H7 (cell line): Measurements from ENCODE around the gene PRKCB. TPM values are rescaled to one million over a fixed set of nuclear protein-coding genes. Genes with fewer than 3 reads are reported as not detected.
"Not testable (repeated sequence)": the region's sequence is repeated elsewhere in the genome, so short reads cannot be mapped to it uniquely, and the experiment has no call there.

Source experiments
- DNase-seq: peaks from one replicate; pipeline ENCODE4 v3.0.0; 2012
- H3K27me3 ChIP-seq: 2 replicates; pipeline ENCODE4 v1.6.0; 2011; ENCODE audit warnings: mild to moderate bottlenecking, low read length; ENCODE audit not compliant: control insufficient read depth, insufficient read depth
- H3K36me3 ChIP-seq: replicated peaks from 2 replicates; pipeline ENCODE4 v1.5.1; 2011; ENCODE audit warnings: low read length; ENCODE audit not compliant: control insufficient read depth, insufficient read depth
- H3K4me3 ChIP-seq: 2 replicates; pipeline ENCODE4 v1.5.1; 2011; ENCODE audit warnings: low read depth, mild to moderate bottlenecking, control low read depth, low read length, moderate library complexity; ENCODE audit not compliant: insufficient read depth
- total RNA-seq: library from RNA; depleted of rRNA; stranded (reverse); fragments of >200 nt; shearing (Covaris generic); gene quantifications from 2 replicates; pipeline ENCODE4 v1.2.3, GENCODE V29; 2014

The PRKCB gene
- total RNA-seq, 1 experiment from 2014 or later, result 0.80 TPM

DNA sequence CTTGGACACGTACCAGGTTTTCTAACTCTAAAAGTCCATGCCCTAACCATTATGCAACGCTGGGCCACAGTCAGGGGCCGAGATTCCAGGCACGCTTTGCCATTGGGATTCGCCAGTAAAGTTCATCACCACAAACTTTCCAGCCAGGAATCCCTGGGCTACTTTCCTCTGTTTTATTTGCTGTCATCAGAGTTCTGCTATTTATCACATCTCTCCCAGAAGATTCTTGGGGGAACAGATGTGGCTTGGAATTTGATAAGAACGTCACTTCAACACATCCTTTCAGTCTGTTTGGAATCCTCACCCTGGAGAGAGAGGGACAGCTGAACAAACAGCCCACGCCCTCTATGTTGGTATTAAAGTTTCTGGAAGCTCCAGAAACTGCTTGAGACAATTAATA lies 310.7 kb downstream of the PRKCB start:
- Histone ChIP-seq H3K4me3 (no peak overlapping the region), H3K36me3 (no peaks in the 10 kb centered on the region), H3K27me3 (no peaks in the 10 kb centered on the region)
- DNase-seq, result no peak

DNA sequence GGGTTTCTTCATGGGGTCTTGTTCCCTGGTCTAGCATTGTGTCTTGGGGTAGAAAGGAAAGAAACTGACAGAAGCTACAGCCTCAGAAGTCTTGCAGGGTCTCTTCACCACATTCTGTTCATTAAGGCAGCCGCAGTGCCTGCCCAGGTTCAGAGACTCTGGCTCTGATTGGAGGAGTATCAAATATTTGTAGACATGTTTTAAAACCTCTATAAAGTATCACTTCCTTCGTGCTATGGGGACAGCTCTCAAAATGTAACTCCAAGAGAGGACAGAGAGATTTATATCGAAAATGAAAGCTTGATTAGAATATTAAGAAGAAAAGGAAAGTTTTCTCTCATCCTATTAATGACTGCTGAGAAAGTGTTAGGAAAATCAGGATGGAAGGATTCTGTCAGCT lies 313.3 kb downstream of the PRKCB start:
- no peaks in the 10 kb centered on the region for H3K36me3 ChIP-seq
- H3K27me3 ChIP-seq, result no peaks in the 10 kb centered on the region

GRCh38 chr16:24150282-24150681 lies 314.5 kb downstream of the PRKCB start:
- no peak for DNase-seq
- Histone ChIP-seq H3K4me3 (no peak overlapping the region), H3K36me3 (no peaks in the 10 kb centered on the region), H3K27me3 (no peaks in the 10 kb centered on the region)

More for the DNA sequence above, 313.3 kb downstream of the PRKCB start:
- H3K4me3 ChIP-seq, result no peak overlapping the region
- DNase-seq, result no peak

DNA sequence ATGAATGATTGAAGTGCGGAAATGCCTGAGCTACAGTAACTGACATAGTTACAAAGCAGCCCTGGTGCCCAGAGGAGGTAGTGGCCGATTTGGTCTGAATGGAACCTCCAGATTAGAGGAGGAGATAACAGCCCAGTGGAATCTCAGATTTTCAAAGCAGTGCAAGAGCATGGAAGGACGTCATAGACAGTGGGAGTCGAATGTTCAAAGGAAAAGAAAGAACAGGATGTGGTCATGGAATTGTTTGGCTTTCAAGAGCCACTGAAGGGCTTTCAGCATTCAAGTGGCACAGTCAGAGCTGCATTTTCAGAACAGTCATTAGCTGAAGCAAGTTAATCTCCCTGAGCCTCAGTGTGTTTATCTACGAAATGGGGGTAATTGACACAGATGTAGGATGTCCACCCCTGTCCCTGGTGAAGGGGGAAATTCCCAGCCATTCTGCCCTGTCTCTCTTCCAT lies 315.7 kb downstream of the PRKCB start:
- H3K27me3 ChIP-seq, result no peaks in the 10 kb centered on the region
- H3K4me3 ChIP-seq, result no peak overlapping the region
- H3K36me3 ChIP-seq, result no peaks in the 10 kb centered on the region
- DNase-seq, result peak; percentile 36

DNA sequence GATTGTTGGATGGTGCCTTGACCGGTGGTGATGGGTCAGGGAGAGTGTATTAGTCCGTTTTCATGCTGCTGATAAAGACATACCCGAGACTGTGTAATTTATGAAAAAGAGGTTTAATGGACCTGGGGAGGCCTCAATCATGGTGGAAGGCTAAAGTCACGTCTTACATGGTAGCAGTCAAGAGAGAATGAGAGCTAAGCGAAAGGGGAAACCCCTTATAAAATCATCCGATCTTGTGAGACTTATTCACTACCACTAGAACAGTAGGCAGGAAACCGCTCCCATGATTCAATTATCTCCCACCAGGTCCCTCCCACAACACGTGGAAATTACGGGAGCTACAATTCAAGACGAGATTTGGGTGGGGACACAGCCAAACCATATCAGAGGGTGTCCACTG lies 316.3 kb downstream of the PRKCB start:
- H3K36me3 ChIP-seq, DNase-seq, H3K27me3 ChIP-seq, H3K4me3 ChIP-seq: not testable (repeated sequence)

DNA sequence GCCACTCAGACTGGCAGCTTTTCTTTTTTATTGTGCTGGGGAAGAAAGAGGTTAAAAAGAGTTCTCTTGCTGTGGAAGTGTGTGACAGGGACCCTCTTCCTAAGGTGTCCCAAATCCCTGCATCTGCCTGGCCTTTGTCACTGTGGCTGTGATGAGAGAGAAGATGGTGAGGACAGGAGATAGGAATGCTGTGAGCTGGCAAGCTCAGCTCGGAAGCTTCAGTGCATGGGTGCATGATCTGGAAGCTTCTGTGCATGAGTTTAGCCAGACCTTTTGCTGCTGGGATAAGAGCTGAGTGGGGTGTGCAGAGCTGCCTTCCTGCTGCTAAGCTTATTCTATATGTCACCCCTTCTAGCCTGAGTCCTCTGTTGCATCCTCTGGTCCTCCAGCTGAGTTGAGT lies 317.0 kb downstream of the PRKCB start:
- H3K4me3 ChIP-seq, result no peak overlapping the region
- no peak for DNase-seq
- no peaks in the 10 kb centered on the region for H3K36me3 ChIP-seq
- H3K27me3 ChIP-seq, result no peaks in the 10 kb centered on the region

GRCh38 chr16:24156777-24157176 lies 321.0 kb downstream of the PRKCB start:
- no peaks in the 10 kb centered on the region for H3K27me3 ChIP-seq
- no peaks in the 10 kb centered on the region for H3K36me3 ChIP-seq
- H3K4me3 ChIP-seq, result no peak overlapping the region
- DNase-seq, result no peak

GRCh38 chr16:24163935-24164334 lies 328.2 kb downstream of the PRKCB start:
- no peaks in the 10 kb centered on the region for H3K27me3 ChIP-seq
- no peak overlapping the region for H3K4me3 ChIP-seq
- peak; percentile 22 for DNase-seq
- no peaks in the 10 kb centered on the region for H3K36me3 ChIP-seq

DNA sequence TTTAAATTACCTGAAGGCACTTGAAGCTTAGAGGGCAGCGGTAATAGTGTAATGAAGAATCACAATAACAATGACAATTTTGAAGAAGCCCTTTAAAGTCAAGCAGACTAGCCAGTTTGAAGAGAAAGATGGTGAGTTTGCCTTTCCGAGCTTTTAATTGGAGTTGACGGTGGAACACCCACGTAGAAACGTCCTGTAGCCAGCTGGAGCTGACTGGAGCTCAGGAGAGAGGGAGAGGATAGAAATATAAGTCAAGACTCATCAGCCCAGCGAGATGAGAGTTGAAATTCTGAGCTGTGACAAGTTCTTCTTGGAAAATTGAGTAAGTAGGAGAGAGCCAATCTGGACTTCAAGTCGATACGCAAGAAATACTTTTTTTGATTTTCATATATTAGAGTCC lies 328.6 kb downstream of the PRKCB start:
- H3K36me3 ChIP-seq, result no peaks in the 10 kb centered on the region
- no peak for DNase-seq
- H3K4me3 ChIP-seq, result no peak overlapping the region
- H3K27me3 ChIP-seq, result no peaks in the 10 kb centered on the region

- no peak for DNase-seq
- Histone ChIP-seq H3K27me3 (no peaks in the 10 kb centered on the region), H3K36me3 (no peaks in the 10 kb centered on the region), H3K4me3 (no peak overlapping the region)
Observed at GRCh38 chr16:24165273-24165672, 329.5 kb downstream of the PRKCB start.

GRCh38 chr16:24166661-24167528 lies 331.1 kb downstream of the PRKCB start:
- H3K36me3 ChIP-seq, result no peaks in the 10 kb centered on the region
- no peak overlapping the region for H3K4me3 ChIP-seq
- no peaks in the 10 kb centered on the region for H3K27me3 ChIP-seq
- no peak for DNase-seq

GRCh38 chr16:24168856-24169255 lies 333.1 kb downstream of the PRKCB start:
- no peaks in the 10 kb centered on the region for H3K36me3 ChIP-seq
- no peak for DNase-seq
- no peak overlapping the region for H3K4me3 ChIP-seq
- H3K27me3 ChIP-seq, result no peaks in the 10 kb centered on the region

DNA sequence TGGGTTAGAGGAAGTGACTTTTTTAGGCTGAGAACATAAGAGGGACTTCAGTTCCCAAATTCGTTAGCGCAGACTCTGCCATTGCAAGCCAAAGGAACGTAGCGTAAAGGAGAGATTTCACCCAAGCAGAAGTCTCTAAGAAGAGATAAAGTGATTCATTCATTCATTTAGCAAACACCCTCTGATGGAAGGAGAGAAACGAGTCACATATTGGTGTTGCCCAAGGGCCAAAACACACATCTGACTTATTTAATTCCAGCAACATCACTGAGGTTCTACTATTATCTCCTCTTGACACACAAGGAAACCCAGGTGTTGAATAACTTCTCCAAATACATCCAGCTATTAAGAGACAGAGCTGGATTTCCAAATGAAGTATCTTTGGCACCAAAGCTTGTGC lies 334.6 kb downstream of the PRKCB start:
- DNase-seq, result no peak
- Histone ChIP-seq H3K36me3 (no peaks in the 10 kb centered on the region), H3K27me3 (no peaks in the 10 kb centered on the region), H3K4me3 (no peak overlapping the region)

- Histone ChIP-seq H3K27me3 (no peaks in the 10 kb centered on the region), H3K36me3 (no peaks in the 10 kb centered on the region), H3K4me3 (no peak overlapping the region)
- no peak for DNase-seq
Observed at GRCh38 chr16:24174504-24174903, 338.7 kb downstream of the PRKCB start.

DNA sequence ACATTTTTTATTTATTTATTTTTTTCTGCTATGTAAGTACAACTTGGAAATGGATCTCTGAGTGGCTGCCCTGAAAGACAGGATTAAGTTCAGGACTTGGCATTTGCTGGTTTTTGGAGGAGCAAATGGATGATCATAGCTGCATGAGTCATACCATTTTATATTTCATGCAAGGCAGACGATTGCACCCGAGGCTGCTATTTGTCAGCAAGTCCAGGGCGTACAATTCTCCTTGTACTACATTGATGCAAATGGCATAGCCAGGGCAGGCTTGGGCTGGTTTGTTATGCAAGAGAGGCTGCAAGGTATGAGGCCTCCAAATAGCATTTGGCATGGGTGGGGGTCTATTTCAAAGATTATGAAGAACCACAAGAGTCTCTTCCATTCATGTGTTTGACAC lies 339.2 kb downstream of the PRKCB start:
- Histone ChIP-seq H3K27me3 (no peaks in the 10 kb centered on the region), H3K36me3 (no peaks in the 10 kb centered on the region), H3K4me3 (no peak overlapping the region)
- no peak for DNase-seq
